22Rv1 (cell line): ENCODE data around the gene TUT7.

ENCODE experiments used
- CTCF ChIP-seq: fragments of 450-650 bp; IDR thresholded peaks from 2 replicates; pipeline ENCODE4 v1.5.1; 2017; ENCODE audit warnings: mild to moderate bottlenecking
- ZFX ChIP-seq: fragments of 450-650 bp; IDR thresholded peaks from 2 replicates; pipeline ENCODE4 v1.6.1; 2017; ENCODE audit warnings: antibody characterized with exemption, borderline replicate concordance

GRCh38 chr9:86355814-86356213, 1.6 kb upstream of the TUT7 start:
- TF ChIP-seq CTCF (no peak), ZFX (no peak)
